ENCODE results near the gene PRELID3B.

PRELID3B gene

GRCh38 chr20:59018817-59019216 is 23.8 kb downstream of the PRELID3B start:
- no peak overlapping the region for H3K27ac ChIP-seq
- TF ChIP-seq CTCF (conservative IDR thresholded peaks at IDR 0.05), result no peak

GRCh38 chr20:59017493-59018231 is 24.9 kb downstream of the PRELID3B start:
- no peak overlapping the region for H3K27ac ChIP-seq
- no peak for TF ChIP-seq CTCF (conservative IDR thresholded peaks at IDR 0.05)

GRCh38 chr20:59016795-59017492 is 25.6 kb downstream of the PRELID3B start:
- no peak for TF ChIP-seq CTCF (conservative IDR thresholded peaks at IDR 0.05)
- H3K27ac ChIP-seq, result no peak overlapping the region

GRCh38 chr20:59015812-59016711 is 26.5 kb downstream of the PRELID3B start:
- no peak for TF ChIP-seq CTCF (conservative IDR thresholded peaks at IDR 0.05)
- H3K27ac ChIP-seq, result no peak overlapping the region

- no peak for TF ChIP-seq CTCF (conservative IDR thresholded peaks at IDR 0.05)
- no peak overlapping the region for H3K27ac ChIP-seq
These were observed 27.2 kb downstream of the PRELID3B start for GRCh38 chr20:59015411-59015810.

GRCh38 chr20:59014680-59015389 is 27.8 kb downstream of the PRELID3B start:
- no peak for TF ChIP-seq CTCF (conservative IDR thresholded peaks at IDR 0.05)
- H3K27ac ChIP-seq, result no peak overlapping the region
